NCI-H526 (cell line): ENCODE measurements around the gene STYX.

Experiments
- DNase-seq, 2 experiments: peaks; one replicate each; lab custom pipeline; 2025; lab: John Stamatoyannopoulos, UW

The STYX gene, protein sequence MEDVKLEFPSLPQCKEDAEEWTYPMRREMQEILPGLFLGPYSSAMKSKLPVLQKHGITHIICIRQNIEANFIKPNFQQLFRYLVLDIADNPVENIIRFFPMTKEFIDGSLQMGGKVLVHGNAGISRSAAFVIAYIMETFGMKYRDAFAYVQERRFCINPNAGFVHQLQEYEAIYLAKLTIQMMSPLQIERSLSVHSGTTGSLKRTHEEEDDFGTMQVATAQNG

DNA sequence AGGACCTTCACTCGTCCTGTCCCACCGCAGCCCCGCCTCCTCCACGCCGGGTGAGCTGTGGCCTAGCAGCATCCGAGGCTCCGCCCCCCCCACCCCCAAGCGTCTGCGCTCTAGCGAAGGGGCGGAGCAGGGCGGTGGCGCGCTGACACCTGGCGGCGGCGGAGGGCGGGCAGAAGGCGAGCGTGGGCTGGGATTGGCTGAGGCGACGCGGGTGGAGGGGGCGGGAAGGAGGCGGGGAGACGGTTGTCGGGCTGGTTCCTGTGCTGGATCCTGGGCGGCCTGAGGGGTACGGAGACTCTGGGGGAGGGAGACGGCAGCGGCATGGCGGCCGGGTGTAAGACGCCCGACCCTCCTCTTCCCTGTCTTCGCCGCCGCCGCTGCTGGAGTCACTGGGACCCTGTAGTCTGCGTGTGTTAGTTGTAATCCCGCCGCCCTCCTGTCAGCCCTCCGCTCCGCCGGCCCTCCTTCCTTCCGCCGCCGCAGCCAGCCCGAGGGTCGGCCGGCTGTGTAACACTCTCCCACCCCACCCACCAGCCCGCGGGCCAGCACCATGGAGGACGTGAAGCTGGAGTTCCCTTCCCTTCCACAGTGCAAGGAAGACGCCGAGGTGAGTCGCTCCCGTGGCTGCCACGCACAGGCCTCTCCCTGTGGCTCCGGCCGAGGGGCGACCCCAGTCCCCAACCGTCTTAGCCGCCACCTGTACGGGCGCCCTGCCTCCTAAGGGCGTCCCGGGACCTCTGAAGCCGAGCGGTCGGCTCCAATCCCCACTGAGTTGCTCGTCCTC lies at the start of gene STYX:
STYX (plus strand) TSS at position 242 of the 784 bp plus-strand sequence; CDS start at position 551, 309 bp downstream.
- DNase-seq = peak; percentile 94 to 99

DNA sequence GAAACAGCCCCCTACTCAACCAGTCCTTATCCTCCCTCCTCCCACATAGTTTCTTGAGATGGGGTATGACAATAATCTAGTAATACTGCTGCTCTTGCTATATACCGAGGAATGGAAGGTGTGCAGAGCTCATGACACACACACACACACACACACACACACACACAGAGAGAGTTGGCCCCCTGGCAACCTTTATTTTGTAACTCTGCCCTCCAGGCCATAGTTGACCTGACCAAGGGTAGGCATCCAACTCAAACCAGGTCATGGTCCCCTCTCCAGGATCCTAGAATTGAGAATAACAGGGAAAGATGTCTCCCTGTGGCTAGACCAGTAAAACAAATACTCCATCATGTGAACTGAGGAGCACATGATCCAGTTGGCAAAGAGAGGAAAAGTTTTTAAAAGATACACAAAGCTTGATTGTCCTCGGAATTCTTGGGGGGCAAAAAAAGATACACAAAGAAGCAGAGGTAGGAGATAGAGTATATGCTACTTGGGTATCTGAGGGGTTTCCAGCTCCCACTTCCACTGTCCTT lies 45.9 kb upstream of the STYX start:
- no peak for DNase-seq

DNA sequence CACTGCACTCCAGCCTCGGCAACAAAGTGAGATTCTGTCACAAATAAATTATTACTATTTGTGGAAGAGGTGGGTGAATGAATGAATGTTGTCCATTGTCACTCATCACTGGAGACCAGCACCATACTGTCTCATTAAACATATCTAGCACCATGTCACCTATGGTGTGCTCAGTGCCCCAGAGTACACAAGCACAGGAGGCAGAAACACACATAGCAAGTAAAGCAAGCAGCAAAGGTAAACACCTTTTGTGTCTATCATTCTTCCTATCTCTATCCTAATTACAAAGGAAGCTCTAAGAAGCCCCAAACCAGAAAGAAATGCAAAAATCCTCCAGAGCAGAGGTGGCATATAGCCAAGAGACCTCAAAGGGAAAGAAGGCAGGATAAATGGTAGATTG lies 43.8 kb upstream of the STYX start:
- DNase-seq = no peak

DNA sequence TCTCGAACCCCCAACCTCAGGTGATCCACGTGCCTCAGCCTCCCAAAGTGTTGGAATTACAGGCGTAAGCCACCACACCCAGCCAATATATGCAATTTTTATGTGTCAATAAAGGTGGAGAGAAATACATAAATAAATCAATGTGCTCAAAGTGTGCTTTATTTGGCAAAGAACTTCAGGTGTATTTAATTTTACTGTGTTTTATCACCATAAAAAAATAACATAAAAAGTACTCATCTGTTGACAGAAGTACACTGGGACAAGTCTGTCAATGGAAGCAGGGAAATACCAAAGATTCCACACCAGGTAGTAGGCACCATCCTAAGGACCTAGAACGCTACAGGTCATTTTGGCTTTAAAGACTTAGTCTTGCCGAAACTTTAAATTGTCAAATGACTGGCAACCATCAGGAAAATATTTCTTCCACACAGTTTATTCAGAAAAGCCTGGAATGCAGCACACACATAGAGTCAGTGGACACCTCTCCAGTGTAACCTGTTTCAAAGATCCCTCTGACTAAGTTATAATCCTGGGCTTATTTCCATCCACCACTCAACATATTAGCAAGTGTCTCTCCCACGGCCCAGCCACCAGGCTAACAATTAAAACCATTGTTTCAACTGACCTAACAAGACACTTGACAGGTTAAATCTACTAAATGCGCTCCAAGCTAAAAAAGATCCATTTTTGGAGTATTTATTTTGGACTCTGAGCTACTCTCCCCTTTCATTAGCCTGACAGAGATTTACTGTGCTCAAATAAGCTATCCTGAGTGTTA lies 38.8 kb upstream of the STYX start:
- peak in 1 of 2 experiments; percentile 5 for DNase-seq

DNA sequence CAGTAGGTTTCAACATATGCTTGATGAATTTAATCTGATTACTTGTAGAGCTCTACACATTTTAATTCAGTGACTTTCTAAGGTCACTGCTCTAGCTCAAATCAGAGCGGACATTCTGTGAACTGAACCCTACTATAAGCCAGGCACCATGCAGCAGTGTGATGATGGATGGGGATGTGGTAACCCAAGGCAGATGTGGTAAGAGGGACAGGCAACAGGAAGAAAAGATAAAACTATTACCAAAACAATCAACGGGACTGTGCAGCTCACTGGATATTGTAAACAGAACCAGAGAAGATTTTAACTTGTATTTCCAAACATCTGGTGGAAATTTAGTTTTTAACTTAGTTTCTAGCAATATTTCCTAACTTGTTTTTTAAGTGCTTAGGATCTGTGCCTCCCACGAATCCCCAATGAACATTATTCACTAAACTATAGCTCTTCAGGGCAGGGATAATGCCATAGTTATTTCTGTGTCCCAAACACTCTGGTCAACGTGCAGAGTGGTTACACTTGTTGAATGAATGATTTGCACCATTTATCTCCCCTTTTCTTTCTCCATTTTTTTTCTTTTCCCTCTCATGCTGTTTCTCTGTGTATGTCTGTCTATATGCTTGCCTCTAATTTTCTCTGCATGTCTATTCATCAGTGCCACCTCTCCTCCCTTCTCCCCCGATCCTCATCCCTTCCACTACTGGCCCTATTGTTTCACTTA lies 37.6 kb upstream of the STYX start:
- DNase-seq = no peak

DNA sequence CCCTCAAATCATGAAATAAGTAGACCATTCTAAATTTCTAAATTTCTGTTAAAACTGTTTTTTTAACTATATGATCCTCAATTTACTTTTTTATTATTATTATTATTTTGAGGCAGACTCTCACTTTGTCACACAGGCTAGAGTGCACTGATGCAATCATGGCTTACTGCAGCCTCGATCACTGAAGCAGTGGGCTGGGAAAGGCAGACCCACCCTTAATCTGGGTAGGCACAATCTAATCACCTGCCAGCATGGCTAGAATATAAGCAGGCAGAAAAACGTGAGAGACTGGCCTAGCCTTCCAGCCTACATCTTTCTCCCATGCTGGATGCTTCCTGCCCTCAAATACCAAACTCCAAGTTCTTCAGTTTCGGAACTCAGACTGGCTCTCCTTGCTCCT lies 36.9 kb upstream of the STYX start:
- DNase-seq = no peak

DNA sequence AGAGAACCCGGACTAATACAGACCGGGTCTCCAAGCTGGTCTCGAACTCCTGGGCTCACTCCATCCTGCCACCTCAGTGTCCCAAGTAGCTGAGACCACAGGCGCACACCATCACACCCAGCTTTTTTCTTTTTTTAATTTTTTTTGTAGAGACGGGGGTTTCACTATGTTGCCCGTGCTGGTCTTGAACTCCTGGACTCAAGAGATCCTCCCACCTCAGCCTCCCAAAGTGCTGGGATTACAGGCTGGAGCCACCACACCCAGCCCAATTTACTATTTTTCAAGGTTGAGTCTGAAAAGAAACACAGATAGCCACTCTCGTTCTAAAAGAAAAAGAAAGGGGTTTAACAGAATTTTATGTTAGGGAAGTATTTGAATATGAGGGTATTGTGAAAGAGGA lies 36.4 kb upstream of the STYX start:
- no peak for DNase-seq

DNA sequence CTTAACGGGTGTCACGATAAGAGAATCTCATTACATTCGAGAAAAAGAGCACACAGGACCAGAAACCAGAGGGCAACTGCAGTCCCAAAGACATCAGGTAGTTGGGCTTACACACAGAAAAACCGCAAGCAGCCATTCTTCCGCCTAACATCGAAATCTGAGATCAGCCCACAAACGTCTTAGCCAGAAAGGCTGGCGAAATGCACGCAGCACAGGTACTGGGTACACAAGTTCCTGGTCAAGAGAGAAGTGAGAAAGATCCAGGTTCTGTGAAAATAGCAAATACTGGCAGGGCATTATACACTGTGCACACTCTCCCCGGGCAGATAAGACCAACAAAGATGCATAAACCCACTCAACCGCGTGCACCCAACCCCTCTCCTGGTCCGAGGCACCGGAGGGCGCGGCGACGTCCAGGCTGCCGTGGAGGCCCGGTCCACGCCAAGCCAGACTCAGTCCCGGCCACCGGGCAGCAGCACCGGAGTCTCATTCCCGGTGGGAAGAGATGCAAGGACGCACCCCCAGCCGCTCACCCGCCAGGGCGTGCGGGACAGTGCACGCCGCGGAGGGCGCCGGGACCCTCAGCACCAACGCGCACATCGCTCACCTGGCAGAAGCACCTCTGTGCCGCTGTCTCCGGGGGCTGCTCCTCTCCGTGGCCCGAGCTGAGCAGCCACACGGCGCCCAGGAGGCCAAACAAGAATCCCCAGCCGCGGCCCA lies 35.0 kb upstream of the STYX start:
- peak; percentile 50 to 73 for DNase-seq

DNA sequence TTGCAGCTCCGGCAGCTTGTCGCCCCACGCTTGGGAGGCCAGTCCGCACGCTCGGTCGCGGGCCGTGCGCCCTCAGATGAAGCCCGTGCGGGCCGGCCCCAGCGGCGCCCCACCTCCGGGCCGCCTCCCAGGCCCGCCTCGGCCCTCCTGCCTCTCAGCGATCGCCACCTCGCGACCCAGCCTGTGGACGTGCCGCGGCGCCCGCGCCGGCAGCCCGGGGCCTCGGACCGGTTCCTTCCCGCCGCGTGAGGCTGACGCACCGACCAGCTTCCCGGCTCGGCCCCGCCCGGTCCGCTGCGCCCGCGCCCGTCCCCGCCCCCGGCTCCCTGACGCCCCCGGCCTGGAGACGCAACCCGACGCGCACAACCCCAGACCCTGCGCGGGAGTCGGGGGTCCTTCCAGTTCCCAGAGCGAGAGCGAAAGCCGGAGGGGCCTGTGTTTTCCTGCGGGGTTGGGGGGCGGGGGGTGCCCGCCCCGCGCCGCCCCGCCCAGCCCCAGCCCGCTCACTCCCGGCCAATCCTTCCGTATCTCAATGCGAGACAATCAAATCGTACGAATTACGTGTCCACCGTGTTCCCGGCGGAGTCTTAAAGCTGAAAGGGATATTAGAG lies 34.4 kb upstream of the STYX start, which contains the start of gene ERO1A:
ERO1A (minus strand) TSS at position 78 of the 611 bp plus-strand sequence; CDS start at position 1, 77 bp downstream.
- peak; percentile 59 to 87 for DNase-seq

DNA sequence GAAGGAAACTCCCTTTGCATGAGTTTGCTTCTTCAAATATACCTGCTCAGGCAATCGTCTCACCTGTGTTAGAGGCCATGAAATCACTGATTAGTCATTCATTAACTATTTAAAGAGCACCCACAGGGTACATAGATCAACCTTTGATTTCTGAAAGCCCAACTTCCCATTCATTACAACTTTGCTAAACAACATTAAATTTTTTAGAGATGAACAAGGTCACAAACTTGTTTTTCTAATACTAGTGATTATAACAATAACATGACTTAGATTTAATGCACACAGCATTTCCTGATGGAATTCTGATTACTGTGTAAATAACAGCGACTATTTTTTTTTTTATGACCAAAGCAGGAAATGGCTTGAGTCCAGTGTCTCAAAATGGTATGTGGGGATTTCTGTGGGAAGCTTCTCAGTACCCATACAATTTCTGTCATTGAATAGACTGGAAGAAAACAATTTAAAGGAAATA lies 29.2 kb upstream of the STYX start:
- DNase-seq = peak; percentile 24 to 30

DNA sequence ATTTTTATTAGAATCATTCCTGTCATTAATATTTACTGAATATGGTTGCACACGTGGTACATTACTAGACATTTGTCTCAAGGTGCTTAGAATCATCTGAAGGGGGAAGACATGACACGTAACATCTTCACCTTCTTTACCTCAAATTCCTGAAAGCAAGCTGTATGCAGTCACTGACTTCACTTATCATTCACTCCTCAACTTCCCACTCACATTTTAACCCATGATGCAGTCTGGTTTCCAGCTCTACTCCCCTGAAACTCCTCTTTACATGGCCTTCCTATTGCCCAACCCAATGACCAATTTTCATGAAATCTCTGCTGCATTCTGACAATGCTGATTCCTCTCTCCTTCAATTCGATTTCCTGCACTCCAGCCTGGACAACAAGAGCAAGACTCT lies 28.7 kb upstream of the STYX start:
- no peak for DNase-seq

DNA sequence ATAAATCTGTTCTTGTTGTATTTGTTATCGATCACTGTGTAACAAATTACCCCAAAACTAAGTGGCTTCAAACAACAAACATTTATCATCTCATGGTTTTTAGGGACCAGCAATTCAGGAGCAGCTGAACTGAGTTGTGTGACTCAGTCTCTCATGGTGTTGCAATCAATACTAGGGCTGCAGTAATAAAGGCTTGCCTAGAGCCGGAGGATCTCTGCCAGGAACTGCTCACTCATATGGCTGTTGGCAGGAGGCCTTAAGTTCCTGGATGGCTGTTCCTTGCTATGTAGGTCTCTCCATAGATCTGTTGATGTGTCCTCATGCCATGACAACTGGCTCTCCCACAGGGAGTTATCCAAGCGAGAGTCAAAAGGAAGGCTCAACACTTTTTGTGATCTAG lies 26.7 kb upstream of the STYX start:
- DNase-seq = no peak

DNA sequence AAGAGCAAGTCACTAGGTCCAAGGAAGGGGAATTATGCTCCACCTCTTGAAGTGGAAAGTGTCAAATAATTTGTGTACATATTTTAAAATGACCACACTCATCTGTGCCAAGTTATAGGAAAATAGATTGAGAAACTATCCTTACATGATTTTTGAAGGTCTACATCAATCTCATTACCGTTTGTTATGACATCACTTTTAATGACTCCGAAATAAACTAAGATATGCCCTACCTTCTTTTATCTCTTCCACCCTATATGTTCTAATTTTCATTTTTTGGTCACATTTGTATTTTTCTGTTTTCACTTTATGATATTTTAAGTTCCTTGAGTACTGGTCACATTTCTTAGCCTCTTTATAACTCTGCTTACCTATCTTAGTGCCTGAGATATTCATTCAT lies 26.3 kb upstream of the STYX start:
- no peak for DNase-seq

DNA sequence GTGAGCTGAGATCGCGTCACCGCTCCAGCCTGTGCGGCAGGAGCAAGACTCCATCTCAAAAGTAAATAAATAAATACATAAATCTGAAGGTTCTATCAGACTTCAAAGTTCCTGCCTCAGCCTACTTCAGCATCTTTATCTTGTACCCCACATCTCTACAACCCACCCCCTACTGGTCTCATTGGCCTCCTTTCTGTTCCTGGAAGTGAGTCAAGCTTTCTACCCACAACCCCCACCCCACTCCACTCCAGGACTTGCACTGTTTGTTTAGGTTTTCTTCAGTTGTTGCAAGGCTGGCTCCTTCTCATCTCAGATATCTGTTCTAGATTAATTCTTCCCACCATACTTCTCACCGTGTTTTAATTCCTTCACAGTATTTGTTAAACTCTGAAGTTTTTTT lies 23.7 kb upstream of the STYX start:
- no peak for DNase-seq

DNA sequence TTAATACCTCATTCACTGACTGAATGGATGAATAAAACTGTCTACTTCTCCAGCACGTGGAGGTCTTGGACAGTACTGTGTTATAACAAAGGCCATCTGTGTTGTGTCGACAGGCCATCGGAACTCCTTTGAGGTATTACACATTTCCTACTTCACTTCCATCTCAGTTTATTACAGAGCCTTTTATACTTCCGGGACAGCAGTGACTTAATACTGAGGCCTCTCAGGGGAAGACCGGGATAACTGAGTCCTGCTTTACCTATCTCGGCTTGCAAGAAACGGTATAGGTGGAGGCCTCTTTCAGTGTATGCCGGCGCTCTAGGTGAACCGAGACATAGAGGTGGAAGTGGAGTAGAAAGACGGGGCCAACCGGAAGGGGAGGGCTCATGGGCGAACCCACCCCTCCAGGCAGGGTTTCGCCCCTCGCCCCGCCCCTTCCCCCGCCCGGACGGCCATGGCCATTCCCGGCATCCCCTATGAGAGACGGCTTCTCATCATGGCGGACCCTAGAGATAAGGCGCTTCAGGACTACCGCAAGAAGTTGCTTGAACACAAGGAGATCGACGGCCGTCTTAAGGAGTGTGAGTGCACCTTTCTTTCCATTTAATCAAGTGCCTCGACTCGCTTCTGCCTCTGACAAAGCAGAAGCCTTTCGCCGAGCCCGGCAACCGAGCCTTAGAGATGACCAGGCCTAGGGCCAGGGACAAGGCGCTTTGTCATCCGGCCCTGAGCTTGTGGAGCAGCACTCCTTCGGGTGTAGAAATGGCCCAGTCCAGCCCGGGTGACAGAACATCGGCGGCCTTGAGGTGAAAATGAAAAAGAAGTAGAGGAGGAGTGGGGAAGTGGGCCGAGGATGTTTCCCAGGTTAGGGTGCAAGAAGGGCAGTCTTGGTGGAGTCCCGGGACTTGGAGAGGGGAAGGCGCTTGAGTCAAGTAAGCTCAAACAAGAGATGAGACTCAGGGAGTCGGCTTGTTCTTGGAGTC lies 23.0 kb upstream of the STYX start, which contains the start of gene PSMC6:
PSMC6 (plus strand) TSS at position 477 of the 983 bp plus-strand sequence; CDS start at position 497, 20 bp downstream.
- DNase-seq = peak; percentile 86 to 96

DNA sequence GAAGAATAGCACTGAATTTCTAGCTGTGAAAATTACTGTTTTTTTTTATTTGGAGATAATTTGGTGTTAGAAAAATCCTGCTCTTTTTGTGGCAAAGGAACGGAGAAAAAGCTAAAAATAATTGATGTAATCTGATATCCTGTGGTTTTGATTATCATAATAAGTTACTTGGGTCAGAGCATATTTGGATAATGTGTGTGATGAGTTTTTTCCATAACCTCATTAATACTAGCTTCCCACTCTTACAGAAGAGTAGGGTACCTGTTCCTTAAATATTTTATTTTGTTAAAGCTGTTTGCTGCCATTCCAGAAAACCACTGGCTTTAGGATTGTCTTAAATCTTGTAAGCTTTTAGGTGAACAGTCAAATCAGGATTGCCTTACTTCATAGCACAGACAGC lies 18.3 kb upstream of the STYX start:
- no peak for DNase-seq

DNA sequence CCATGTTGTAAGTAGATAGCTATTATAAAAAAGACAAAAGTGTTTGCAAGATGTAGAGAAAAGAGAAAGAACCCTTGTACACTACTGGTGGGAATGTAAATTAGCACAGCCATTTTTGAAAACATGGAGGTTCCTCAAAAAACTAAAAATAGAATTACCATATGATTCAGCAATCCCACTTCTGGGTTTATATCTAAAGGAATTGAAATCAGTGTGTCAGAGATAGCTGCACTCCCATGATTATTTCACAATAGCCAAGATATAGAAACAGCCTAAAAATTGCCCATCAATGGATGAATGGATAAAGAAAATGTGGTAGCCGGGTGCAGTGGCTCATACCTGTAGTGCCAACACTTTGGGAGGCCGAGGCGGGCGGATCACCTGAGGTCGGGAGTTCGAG lies 13.8 kb upstream of the STYX start:
- no peak for DNase-seq

DNA sequence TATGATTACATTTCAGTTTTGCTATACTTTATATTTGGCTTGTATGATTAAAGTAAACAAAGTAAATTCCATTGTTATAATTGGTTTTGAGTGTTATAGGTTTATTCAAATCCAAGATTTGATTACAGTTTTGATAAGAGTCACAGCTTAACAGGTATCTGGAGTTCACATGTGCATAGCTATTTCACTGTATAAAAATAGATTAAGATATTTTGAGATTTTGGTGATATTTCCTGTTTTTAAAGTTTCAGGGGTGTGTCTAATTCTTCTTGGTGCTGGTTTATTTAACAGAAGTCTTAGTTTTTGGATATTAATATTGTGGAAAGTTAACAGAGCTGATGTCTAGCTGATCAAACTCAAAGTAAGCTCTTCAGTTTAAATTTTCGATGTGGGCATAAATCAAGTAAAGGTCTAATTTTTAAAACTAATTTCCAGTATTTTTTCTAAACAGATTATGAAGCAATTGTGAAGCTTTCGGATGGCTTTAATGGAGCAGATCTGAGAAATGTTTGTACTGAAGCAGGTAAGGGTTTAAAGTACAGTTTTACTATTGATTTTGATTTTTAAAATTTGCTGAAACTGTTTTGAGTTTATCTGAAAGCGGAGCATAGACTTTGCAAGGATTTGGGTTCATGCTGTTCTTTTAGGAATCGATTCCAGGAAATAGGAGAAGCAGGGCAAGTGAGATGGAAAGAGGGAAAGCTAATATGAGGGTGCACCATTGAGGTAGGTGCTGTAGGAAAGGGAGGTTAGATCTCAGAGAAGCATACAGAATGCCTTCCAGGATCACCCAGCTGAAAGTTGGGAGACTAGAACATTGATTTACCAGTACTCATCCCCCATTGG lies 6.2 kb upstream of the STYX start:
- DNase-seq = no peak
